Activated T-cell treated with anti-CD3 and anti-CD28 coated beads, Interleukin-2, amount 50 U/mL, for 1 hour (primary cell): ENCODE results near the gene NOP10.

Experiments
- DNase-seq: peaks from one replicate; pipeline ENCODE4 v3.0.0-alpha.2; 2020

NOP10 gene

DNA sequence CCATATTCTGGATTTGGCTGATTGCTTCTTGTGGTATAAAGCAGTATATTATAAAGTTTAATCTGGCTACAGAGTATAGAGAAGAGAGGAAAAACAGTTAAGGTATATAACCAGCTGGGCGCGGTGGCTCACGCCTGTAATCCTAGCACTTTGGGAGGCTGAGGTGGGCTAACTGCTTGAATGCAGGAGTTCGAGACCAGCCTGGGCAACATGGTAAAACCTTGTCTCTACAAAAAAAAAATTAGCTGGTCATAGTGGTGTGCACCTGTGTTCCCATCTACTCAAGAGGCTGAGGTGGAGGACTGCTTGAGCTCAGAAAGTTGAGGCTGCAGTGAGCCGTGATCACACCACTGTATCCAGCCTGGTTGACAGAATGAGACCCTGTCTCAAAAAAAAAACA is 12.7 kb downstream of the NOP10 start:
- no peak for DNase-seq

DNA sequence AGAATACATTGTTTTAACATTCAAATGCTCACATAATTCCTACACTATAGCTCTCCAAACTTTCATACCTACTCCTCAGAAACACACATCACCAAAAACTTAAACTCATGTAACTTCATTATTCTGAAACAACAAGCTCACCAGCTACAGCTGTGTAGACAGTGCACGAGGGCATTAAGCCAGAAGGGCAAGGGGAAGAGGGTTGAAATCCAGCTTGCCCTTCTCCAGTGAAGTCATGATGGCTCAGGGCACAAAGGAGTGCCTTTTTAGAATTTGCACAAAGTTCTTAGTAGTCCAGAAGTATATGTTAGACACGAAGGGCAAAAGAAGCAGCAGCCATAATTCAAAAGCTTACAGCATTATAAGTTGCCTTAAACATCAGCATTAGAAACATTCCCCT is 13.9 kb downstream of the NOP10 start:
- DNase-seq: no peak

GRCh38 chr15:34327906-34328305 is 15.0 kb downstream of the NOP10 start:
- DNase-seq: no peak

- no peak for DNase-seq
Observed at GRCh38 chr15:34325368-34325767, 17.6 kb downstream of the NOP10 start.

- no peak for DNase-seq
Observed at GRCh38 chr15:34324933-34325332, 18.0 kb downstream of the NOP10 start.

DNA sequence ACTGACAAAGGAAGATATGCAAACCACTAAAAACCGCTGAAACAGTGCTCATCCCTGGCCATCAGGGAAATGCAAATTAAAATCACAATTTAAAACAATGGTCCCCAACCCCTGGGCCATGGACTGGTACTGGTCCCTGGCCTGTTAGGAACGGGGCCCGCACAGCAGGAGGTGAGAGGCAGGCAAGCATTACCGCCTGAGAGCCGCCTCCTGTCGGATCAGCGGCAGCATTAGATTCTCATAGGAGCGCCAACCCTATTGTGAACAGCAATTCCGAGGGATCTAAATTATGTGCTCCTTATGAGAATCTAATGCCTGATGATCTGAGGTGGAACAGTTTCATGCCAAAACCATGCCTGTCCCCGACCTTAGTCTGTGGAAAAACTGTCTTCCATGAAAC is 19.7 kb downstream of the NOP10 start:
- no peak for DNase-seq

DNA sequence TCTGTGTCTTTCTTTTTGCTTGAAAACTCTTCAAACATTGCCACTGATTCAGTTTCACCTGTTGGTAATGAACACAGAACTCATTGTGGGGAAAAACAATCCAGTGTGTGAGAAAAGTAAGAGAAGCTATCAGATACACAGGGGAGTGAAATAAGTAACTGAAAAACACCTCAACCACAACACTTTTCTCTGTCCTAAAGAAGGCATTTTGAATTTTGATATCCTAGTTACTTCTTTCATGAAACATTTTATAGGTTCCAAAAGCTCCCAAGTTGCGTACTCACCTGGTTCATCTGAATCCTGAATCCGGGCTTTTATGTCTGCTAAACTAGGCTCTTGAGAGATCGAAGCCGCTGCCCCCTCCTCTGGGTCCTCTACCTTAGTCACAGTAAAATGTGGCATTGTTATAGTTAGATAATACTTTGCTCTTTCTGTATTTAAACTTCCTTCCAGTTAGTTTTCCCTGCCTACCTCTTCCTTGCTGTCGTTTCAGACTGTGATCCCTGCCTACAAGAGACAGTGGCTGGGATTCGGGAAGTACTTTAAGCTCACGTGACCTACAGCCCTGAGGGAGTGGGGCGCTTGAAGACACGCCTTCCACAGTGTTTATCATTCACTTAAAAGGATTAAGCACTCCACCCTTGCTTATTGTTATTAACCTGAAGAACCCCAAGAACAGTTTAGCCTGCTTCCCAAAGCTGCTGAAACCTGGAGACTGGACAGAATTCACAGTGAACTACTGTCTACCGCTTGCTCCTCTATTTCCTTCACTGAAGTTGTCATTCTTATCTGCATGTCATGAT is 24.5 kb downstream of the NOP10 start:
- DNase-seq: no peak

- DNase-seq: no peak
Observed at GRCh38 chr15:34314491-34315490, 28.1 kb downstream of the NOP10 start.

- no peak for DNase-seq
Observed at GRCh38 chr15:34311563-34311962, 31.4 kb downstream of the NOP10 start.

DNA sequence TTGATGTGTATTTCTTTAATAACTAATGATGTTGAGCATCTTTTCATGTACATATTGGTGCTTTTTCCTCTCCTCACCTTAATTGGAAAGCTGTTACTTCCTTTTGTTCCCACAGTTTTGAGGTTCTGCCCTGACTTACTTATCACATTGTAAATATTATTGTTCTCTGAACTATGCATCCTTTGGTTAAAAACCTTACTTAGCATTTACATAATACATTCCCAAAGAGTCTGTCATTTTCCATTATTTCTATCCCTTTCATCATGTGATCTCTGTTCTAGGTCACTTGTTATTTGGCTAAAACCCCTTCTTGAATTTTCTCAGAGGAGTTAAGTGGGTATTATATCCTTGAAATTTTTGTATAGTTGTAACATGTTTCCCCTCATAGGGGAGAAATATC is 38.3 kb downstream of the NOP10 start:
- DNase-seq: no peak

DNA sequence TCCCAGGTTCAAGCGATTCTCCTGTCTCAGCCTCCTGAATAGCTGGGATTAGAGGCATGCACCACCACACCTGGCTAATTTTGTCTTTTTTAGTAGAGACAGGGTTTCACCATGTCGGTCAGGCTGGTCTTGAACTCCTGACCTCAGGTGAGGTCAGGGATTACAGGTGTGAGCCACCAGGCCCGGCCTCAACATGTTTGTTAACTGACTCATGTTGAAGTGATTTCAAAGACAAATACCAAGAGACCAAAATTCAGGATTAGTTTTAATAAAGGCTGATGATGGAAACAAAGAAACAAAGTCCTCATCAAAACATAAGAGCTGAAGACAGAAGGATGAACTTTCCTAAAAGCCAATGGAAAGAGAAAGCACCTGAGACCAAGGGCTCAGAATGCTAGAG is 41.9 kb downstream of the NOP10 start:
- no peak for DNase-seq

GRCh38 chr15:34297059-34297458 is 45.9 kb downstream of the NOP10 start:
- no peak for DNase-seq

DNA sequence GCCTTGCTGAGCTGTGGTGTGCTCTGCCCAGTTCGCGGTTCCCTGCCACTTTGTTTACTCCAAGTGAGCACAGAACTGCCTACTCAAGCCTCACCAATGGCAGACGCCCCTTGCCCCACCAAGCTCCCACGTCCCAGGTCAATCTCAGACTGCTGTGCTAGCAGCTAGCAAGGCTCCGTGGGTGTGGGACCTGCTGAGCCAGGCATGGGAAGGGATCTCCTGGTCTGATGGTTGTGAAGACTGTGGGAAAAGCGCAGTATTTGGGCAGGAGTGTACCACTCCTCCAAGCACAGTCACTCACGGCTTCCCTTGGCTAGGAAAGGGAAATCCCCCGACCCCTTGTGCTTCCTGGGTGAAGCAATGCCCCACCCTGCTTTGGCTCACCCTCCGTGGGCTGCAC is 50.3 kb downstream of the NOP10 start:
- DNase-seq: no peak
